Tibial nerve (tissue), 4 donors: ENCODE results near the gene CRP. TPM values are rescaled to one million over a fixed set of nuclear protein-coding genes. Genes with fewer than 3 reads are reported as not detected.

ENCODE experiments used
- DNase-seq, 2 donors: peaks; one replicate each; pipeline ENCODE4 v3.0.0-alpha.2; 2019; ENCODE audit warnings: low spot score in 2 of 2
- H3K27ac ChIP-seq, 4 donors: fragments of 200-600 bp; sonication (generic) in 3 of 4; one replicate each; pipeline ENCODE4 v1.5.1; 2017 to 2019; ENCODE audit warnings: mild to moderate bottlenecking in 1 of 4
- H3K27me3 ChIP-seq, 2 donors: fragments of 200-600 bp; sonication (generic) in 1 of 2; one replicate each; pipeline versions ENCODE4 v1.5.1 to v1.6.0; 2017 to 2019
- H3K36me3 ChIP-seq, 3 donors: fragments of 200-600 bp; sonication (generic); one replicate each; pipeline ENCODE4 v1.5.1; 2018 to 2019
- H3K4me1 ChIP-seq, 4 donors: fragments of 200-600 bp; sonication (generic) in 3 of 4; one replicate each; pipeline ENCODE4 v1.5.1; 2017 to 2019
- H3K4me3 ChIP-seq, 4 donors: fragments of 200-600 bp; sonication (generic) in 3 of 4; one replicate each; pipeline ENCODE4 v1.5.1; 2017 to 2019; ENCODE audit warnings: mild to moderate bottlenecking in 1 of 4, moderate library complexity in 1 of 4
- H3K9me3 ChIP-seq, 4 donors: fragments of 200-600 bp; sonication (generic) in 3 of 4; one replicate each; pipeline ENCODE4 v1.5.1; 2017 to 2019
- CTCF ChIP-seq, 5 experiments: fragments of 200-600 bp in 3 of 5; fragments of 450-650 bp in 2 of 5; sonication (generic) in 3 of 5; IDR thresholded peaks; one replicate each; pipeline ENCODE4 v1.5.1; 2016 to 2019; ENCODE audit warnings: antibody characterized with exemption in 5 of 5, mild to moderate bottlenecking in 3 of 5, moderate library complexity in 2 of 5
- EP300 ChIP-seq, 2 donors: sonication (generic); formaldehyde crosslinking; IDR thresholded peaks; one replicate each; pipeline ENCODE4 v1.6.1; 2017; ENCODE audit warnings: antibody characterized with exemption in 2 of 2, mild to moderate bottlenecking in 1 of 2
- POLR2A ChIP-seq, 2 donors: fragments of 450-650 bp; IDR thresholded peaks; one replicate each; pipeline ENCODE4 v1.6.1; 2017; ENCODE audit warnings: antibody characterized with exemption in 2 of 2, mild to moderate bottlenecking in 2 of 2, moderate library complexity in 2 of 2
- WGBS, 2 donors: methylation state at CpG; one replicate each; pipeline ENCODE4 v1.1.5; 2018; 5-methylcytosine and 5-hydroxymethylcytosine counted together
- total RNA-seq, 4 donors: library from RNA; depleted of rRNA; stranded (reverse); fragments of >200 nt; gene quantifications; one replicate each; pipeline ENCODE4 v1.1.0, GENCODE V29; 2016

CRP gene
- total RNA-seq, 4 donors from 2014 or later = not detected

- Histone ChIP-seq H3K27ac (no peak overlapping the region), H3K9me3 (peaks cover 0 to 20% (median 0%) of the 10 kb centered on the region in 4 donors), H3K4me3 (no peak overlapping the region), H3K36me3 (no peaks in the 10 kb centered on the region), H3K27me3 (no peaks in the 10 kb centered on the region), H3K4me1 (no peaks in the 10 kb centered on the region)
- no peak for DNase-seq
- 86 to 89% methylated on average over 3 of the region's 3 CpGs for WGBS, 2 donors
- TF ChIP-seq CTCF (IDR thresholded peaks at IDR 0.05) = no peak
- TF ChIP-seq EP300 (IDR thresholded peaks at IDR 0.05) = no peak
- TF ChIP-seq POLR2A (IDR thresholded peaks at IDR 0.05) = no peak
These were observed 50.1 kb downstream of the CRP start for GRCh38 chr1:159664247-159664646.

GRCh38 chr1:159663552-159663951 is 50.8 kb downstream of the CRP start:
- WGBS, 2 donors = 69 to 76% methylated on average over 2 of the region's 2 CpGs
- no peak overlapping the region for H3K4me3 ChIP-seq
- no peak overlapping the region for H3K27ac ChIP-seq
- no peaks in the 10 kb centered on the region for H3K4me1 ChIP-seq
- TF ChIP-seq EP300 (IDR thresholded peaks at IDR 0.05) (no peak), POLR2A (IDR thresholded peaks at IDR 0.05) (no peak), CTCF (IDR thresholded peaks at IDR 0.05) (no peak)
- H3K9me3 ChIP-seq = peaks cover 0 to 20% (median 0%) of the 10 kb centered on the region in 4 donors
- DNase-seq = no peak
- no peaks in the 10 kb centered on the region for H3K36me3 ChIP-seq
- H3K27me3 ChIP-seq = no peaks in the 10 kb centered on the region

Other genes starting within 250 kb of the CRP start
- gene OR10J5, start 178.6 kb downstream of the CRP start, total RNA-seq = not detected
- not detected for gene APCS, start 126.8 kb downstream of the CRP start, total RNA-seq
- 100 to 1,000 TPM; 114 to 162 (median 123) TPM for gene DUSP23, start 66.4 kb upstream of the CRP start, total RNA-seq
- gene FCRL6, start 87.8 kb upstream of the CRP start, total RNA-seq = 1 to 10 TPM in 2 of 4 donors, under 1 TPM in 2; 0.39 to 2.2 (median 1.4) TPM
- gene SLAMF8, start 112.3 kb upstream of the CRP start, total RNA-seq = 1 to 10 TPM; 2.2 to 6.9 (median 3.7) TPM
- under 1 TPM in 1 of 4 donors, not detected in 3; 0.20 TPM for gene VSIG8, start 148.1 kb upstream of the CRP start, total RNA-seq
- under 1 TPM in 3 of 4 donors, not detected in 1; 0.39 to 0.66 (median 0.63) TPM for gene CFAP45, start 185.6 kb upstream of the CRP start, total RNA-seq
- gene TAGLN2, start 210.9 kb upstream of the CRP start, total RNA-seq = 100 to 1,000 TPM; 149 to 205 (median 168) TPM
- gene IGSF9, start 231.0 kb upstream of the CRP start, total RNA-seq = under 1 TPM in 2 of 4 donors, not detected in 2; 0.20 to 0.63 TPM
- gene SLAMF9, start 239.6 kb upstream of the CRP start, total RNA-seq = not detected